GM15510 (cell line): ENCODE data around the gene GTF2A1.

ENCODE experiments used
- POLR2A ChIP-seq: IDR thresholded peaks from 3 replicates; pipeline ENCODE4 v1.6.1; 2011; ENCODE audit warnings: borderline replicate concordance; ENCODE audit not compliant: insufficient read length; ENCODE audit errors: extremely low read depth

Gene GTF2A1

DNA sequence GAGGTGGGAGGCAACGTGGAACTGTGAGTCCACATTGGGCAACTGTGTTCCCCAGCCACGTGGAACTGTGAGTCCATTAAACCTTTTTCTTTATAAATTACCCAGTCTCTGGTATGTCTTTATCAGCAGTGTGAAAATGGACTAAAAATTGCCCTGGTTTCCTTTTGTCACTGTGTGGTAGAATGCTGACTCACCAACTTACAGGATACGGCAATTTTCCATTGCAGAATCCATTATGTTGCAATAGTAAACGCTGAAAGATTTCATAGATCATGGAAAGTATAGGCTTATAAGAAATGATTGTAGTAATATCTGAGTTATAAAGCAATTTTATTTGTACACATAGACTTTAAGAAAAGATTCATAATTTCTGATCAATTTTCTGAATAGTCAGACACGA lies 93.0 kb downstream of the GTF2A1 start:
- no peak for TF ChIP-seq POLR2A

GRCh38 chr14:81125536-81125935 lies 95.2 kb downstream of the GTF2A1 start:
- TF ChIP-seq POLR2A: no peak
